Lower lobe of right lung (tissue), 2 donors: Measurements from ENCODE around the gene RLN2. TPM values are rescaled to one million over a fixed set of nuclear protein-coding genes. Genes with fewer than 3 reads are reported as not detected.
A peak's percentile ranks its signal among the peaks of the same experiment; 100 is the strongest.
"Not testable (repeated sequence)": the region's sequence is repeated elsewhere in the genome, so short reads cannot be mapped to it uniquely, and the experiment has no call there.

Experiments used
- ATAC-seq, 2 donors: fragments of 200-7000 bp; cut with Tn5 transposase; one replicate each; pipeline ENCODE4 v1.9.1; 2020 to 2022; ENCODE audit warnings: mild to moderate bottlenecking in 2 of 2, moderate library complexity in 2 of 2
- DNase-seq: peaks from one replicate; pipeline ENCODE4 v3.0.0-alpha.2; 2020
- H3K27ac ChIP-seq: fragments of 200-600 bp; one replicate; pipeline ENCODE4 v1.8.0; 2022
- H3K27me3 ChIP-seq: fragments of 200-600 bp; one replicate; pipeline ENCODE4 v1.8.0; 2022; ENCODE audit warnings: low read depth
- H3K36me3 ChIP-seq: fragments of 200-600 bp; one replicate; pipeline ENCODE4 v1.8.0; 2022; ENCODE audit warnings: mild to moderate bottlenecking
- H3K4me1 ChIP-seq: fragments of 200-600 bp; one replicate; pipeline ENCODE4 v1.8.0; 2022
- H3K4me3 ChIP-seq: fragments of 200-600 bp; one replicate; pipeline ENCODE4 v1.8.0; 2022; ENCODE audit warnings: mild to moderate bottlenecking
- H3K9me3 ChIP-seq: fragments of 200-600 bp; one replicate; pipeline ENCODE4 v1.8.0; 2022
- CTCF ChIP-seq: fragments of 200-600 bp; IDR thresholded peaks from one replicate; pipeline ENCODE4 v1.8.0; 2022; ENCODE audit warnings: antibody characterized with exemption, mild to moderate bottlenecking
- intact Hi-C: fragments of 100-400 bp; cut with DNase I; formaldehyde crosslinking; loops from one replicate; pipeline ENCODE4 v1.11.0; 2022
- total RNA-seq: library from RNA; stranded (reverse); fragmentation: NEBNext Ultra II Directional; extraction: Animal tissue kit (Norgen Biotek cat#: 25700); gene quantifications from one replicate; pipeline ENCODE4 v1.2.1, GENCODE V29; 2021
- donor health status: DM: no; HTN: yes; CAD: no; lungs with severe emphysema.

RLN2 gene
- total RNA-seq, 1 donor from 2014 or later: 1.3 TPM

- Histone ChIP-seq H3K27me3 (no peaks in the 10 kb centered on the region), H3K36me3 (no peaks in the 10 kb centered on the region), H3K4me1 (no peaks in the 10 kb centered on the region), H3K27ac (no peak overlapping the region), H3K4me3 (peak overlapping the region; percentile 21), H3K9me3 (no peaks in the 10 kb centered on the region)
- intact Hi-C loops: no loop called here
- peak; percentile 78 for DNase-seq
- peak; percentile 77 to 84 for ATAC-seq
- TF ChIP-seq CTCF: no peak
These were observed 22.5 kb upstream of the RLN2 start for GRCh38 chr9:5326893-5327548.

GRCh38 chr9:5326187-5326586, 21.7 kb upstream of the RLN2 start:
- H3K27me3 ChIP-seq: no peaks in the 10 kb centered on the region
- no peak for DNase-seq
- H3K27ac ChIP-seq: no peak overlapping the region
- peak in 1 of 2 donors; percentile 32 for ATAC-seq
- H3K9me3 ChIP-seq: no peaks in the 10 kb centered on the region
- TF ChIP-seq CTCF: no peak
- intact Hi-C loops: no loop called here
- H3K4me1 ChIP-seq: no peaks in the 10 kb centered on the region
- H3K36me3 ChIP-seq: no peaks in the 10 kb centered on the region
- H3K4me3 ChIP-seq: no peak overlapping the region

GRCh38 chr9:5321601-5322000, 17.1 kb upstream of the RLN2 start:
- H3K4me3 ChIP-seq, H3K36me3 ChIP-seq, H3K27me3 ChIP-seq, intact Hi-C loops, H3K4me1 ChIP-seq, ATAC-seq, DNase-seq, H3K9me3 ChIP-seq, H3K27ac ChIP-seq: not testable (repeated sequence)

- no peaks in the 10 kb centered on the region for H3K27me3 ChIP-seq
- peaks cover 4% of the 10 kb centered on the region for H3K9me3 ChIP-seq
- no peak overlapping the region for H3K27ac ChIP-seq
- no peaks in the 10 kb centered on the region for H3K36me3 ChIP-seq
- H3K4me3 ChIP-seq: no peak overlapping the region
- intact Hi-C loops: no loop called here
- DNase-seq (no peak), ATAC-seq (no peak)
- no peaks in the 10 kb centered on the region for H3K4me1 ChIP-seq
- TF ChIP-seq CTCF: no peak
These were observed 16.5 kb upstream of the RLN2 start for GRCh38 chr9:5321058-5321457.

DNA sequence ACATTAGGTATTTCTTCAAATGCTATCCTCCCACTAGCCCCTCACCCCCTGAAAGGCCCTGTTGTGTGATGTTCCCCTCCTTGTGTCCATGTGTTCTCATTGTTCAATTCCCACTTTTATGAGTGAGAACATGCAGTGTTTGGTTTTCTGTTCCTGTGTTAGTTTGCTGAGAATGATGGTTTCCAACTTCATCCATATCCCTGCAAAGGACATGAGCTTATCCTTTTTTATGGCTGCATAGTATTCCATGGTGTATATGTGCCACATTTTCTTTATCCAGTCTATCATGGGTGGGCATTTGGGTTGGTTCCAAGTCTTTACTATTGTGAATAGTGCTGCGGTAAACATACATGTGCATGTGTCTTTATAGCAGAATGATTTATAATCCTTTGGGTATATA, 11.9 kb upstream of the RLN2 start:
- H3K27me3 ChIP-seq, H3K27ac ChIP-seq, intact Hi-C loops, H3K4me1 ChIP-seq, H3K4me3 ChIP-seq, DNase-seq, ATAC-seq, H3K36me3 ChIP-seq: not testable (repeated sequence)
- peaks cover 17% of the 10 kb centered on the region for H3K9me3 ChIP-seq

GRCh38 chr9:5315187-5315923, 10.8 kb upstream of the RLN2 start:
- Histone ChIP-seq H3K27ac (no peak overlapping the region), H3K9me3 (peaks cover 17% of the 10 kb centered on the region), H3K4me1 (no peaks in the 10 kb centered on the region), H3K36me3 (no peaks in the 10 kb centered on the region), H3K4me3 (no peak overlapping the region), H3K27me3 (no peaks in the 10 kb centered on the region)
- ATAC-seq: no peak
- no peak for TF ChIP-seq CTCF
- no peak for DNase-seq
- intact Hi-C loops: no loop called here
